GM19468 (cell line): Measurements from ENCODE around the gene ASB18.
"Not testable (repeated sequence)": the region's sequence is repeated elsewhere in the genome, so short reads cannot be mapped to it uniquely, and the experiment has no call there.

Experiments
- ATAC-seq: cut with Tn5 transposase; IDR thresholded peaks from one replicate; pipeline ENCODE4 v1.9.1; 2021; ENCODE audit warnings: mild to moderate bottlenecking, moderate library complexity, moderate number of reproducible peaks; ENCODE audit not compliant: unreplicated experiment; ENCODE audit errors: extremely low read depth

ASB18 gene, protein sequence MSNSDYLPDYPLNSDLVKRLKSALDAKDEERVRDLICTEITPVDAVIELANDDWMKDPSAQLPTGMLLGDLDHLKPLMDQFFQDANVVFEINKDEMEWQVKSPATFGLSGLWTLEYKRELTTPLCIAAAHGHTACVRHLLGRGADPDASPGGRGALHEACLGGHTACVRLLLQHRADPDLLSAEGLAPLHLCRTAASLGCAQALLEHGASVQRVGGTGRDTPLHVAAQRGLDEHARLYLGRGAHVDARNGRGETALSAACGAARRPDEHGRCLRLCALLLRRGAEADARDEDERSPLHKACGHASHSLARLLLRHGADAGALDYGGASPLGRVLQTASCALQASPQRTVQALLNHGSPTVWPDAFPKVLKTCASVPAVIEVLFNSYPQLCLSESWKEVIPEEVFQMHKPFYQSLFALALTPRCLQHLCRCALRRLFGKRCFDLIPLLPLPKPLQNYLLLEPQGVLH

DNA sequence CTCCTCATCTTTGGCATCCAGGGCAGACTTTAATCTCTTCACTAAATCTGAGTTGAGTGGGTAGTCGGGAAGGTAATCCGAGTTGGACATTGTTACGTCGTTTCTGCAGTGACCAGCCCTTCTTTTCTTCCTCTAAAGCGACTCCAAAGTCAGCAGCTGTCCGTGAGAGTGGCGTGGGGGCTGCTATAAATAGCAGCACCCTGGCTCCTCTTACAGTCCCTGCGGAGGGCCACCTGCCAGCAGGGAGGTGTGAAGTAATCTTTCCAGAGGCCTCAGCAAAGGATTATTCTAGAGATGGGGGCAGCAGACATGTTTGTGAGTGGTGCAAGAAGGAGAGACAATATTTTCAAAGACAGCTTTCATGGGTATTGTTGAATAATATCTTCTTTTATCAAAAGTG lies at the start of gene ASB18:
TSS of gene ASB18 (minus strand) at position 151 of the 400 bp plus-strand sequence. CDS start at position 90, 61 bp downstream.
- ATAC-seq, result no peak

DNA sequence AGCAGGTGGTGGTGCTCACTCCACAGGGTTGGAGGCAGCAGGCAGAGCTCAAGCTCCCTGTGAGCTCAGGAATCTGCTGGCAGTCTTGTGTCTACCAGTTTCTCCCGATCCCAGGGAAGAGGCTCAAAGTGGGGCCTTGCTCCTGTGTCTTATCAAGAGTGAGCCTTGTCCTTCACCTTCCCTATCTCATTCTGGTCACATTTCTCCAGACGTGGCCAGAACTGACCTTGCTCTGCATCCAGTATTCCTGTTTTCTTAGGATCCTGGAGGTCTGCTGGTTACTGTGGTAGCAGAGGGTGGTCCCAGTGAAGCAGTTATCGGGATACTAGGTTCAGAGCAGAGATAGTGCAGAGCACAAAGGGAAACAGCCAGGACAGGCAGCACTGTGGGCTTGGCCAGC lies 47.1 kb upstream of the ASB18 start:
- ATAC-seq, result no peak

DNA sequence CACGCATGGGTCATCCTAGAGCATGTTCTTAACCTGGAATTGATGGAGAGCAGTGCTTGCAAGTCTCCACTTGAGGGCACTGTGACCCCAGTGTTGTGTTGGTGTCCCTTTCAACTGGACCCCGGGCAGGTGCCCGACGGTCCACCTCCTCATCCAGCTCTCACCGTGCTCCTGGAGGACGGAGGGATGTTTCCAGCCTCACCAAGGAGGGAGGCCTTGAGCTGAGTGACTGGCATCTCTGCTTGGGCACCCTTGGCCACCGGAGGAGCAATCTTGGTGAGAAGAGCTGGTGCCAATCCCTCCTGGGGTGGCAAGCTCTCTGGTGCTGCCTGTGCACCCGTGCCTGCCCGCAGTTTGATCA lies 45.4 kb upstream of the ASB18 start:
- no peak for ATAC-seq

DNA sequence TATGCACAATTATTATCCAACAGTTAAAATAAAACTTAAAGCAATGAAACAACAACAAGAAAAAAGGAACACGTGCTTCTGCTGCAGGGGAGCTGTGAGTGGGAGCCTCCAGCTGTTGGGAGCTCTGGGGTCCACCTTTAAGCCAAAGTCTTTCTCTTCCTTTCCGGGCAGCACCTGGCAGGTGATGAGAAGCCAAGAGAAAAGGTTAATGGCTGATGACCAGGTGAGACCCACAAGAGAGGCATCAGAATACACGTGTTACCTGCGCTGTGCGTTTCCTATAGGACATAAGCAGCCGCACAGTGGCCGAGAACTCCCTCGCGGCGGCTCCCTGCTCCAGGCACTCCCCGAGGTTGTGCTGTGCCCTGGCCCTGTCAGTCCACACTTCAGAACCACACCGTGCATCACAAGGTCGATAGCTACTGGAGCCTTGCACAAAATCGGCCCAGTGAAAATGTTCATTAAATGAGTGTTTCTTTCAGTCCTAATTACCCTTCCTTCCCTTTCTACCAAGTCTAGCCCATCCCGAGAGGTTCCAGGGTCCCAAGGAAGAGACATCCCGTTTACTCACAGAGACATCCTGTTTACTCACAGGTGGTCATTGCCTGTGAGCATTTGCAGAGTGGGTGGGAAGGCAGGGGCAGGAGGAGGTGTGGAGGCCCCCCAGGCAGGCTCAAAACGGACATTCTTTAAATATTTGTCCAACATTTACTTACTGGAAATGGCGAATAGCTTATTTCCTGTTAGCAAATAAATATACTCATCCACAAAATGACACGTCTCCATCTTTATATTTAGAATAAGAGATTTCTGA lies 44.9 kb upstream of the ASB18 start:
- no peak for ATAC-seq

DNA sequence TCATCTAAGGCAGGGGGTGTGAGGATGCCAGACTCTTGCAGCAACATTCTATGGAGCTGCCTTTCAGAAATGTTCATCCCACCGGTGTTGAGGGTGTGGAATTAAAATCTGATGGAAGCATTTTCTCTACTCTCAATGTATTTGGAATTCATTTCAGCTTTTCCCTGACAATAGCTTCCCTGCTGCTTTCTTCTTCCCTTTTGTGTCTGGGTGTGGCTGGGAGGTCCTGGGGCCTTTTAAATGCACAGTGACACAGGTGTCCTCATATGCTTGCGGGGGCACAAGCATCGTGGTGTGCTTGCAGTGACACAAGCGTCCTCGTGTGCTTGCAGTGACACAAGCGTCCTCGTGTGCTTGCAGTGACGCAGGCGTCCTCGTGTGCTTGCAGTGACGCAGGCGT lies 43.4 kb upstream of the ASB18 start:
- no peak for ATAC-seq

DNA sequence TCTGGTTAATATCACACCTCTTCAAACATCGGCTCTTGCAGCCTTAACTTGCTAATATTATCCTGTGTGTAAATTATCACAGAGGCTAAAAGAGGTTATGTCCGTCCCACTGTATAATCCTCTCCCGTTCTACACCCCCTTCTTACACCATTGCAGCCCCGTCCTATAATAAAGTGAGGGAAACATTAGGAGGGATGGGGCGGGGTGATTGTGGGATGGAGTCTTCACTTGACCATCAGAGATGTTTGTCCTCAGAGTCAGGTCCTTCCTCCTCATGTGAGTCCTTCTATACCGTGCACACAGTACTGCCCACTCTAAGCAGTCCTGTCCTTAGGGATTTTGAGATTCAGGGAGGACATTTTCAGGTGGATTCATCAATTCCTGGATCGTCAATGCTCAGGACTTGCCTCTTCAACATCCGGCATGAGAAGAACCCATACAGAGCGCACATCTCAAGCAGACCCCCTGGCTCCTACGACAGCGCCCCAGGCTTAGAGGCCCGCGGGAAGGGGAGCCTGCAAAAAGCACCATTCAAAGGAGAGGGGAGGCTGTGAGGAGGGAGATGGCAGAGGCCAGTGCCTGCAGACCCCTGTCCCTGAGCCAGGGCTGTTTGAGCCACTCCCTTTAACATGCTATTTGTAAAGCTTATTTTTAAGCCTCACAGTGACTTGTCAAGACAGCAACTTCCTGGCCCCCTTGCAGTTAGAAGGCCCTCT lies 42.8 kb upstream of the ASB18 start:
- no peak for ATAC-seq

DNA sequence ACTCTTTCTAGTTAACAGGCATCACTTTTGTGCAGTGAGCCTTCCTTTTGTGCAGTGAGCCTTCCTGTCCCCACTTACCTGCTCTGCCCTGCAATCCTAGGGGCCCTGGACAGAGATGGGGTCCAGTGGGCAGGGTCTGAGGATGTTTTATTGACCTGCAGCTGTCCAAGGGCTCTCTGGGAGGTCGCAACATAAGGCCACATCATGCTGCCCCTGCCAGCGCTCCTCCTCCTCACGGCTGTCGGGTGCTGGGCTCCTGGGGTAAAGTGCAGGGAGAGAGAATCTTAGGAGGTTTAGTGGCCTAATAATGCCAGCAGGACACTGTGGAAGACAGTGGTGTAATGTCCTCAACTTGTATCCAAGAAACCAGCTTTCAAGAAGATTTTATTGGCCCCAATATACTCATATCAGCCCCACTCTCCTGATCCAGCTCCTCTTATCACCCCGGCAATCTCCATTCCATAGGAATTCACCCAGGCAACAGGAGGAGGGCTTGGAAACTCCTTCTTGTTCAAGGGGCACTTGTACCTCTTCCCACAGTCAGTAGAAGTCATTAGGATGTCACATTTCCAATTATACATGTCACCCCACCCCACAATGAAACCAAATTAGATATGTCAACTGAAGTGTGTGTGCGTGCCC lies 41.9 kb upstream of the ASB18 start:
- no peak for ATAC-seq

DNA sequence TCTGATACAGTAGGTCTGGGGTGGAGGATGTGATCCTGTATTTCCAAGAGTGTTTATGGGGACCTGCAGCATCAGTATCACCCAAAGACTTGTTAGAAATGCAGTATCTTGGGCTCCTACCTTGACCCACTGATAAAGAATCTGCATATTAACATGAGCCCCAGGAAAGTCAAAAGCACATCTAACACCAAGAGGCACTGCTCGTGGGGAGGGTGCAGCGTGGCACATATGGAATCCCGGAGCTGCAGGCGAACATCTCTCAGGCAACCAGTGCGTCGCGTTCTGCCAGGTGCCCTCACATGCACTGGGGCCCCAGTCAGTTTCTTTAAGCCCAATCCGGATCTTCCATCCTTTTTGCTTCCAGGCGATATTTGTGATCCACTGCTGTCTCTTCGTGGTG lies 41.3 kb upstream of the ASB18 start:
- no peak for ATAC-seq

DNA sequence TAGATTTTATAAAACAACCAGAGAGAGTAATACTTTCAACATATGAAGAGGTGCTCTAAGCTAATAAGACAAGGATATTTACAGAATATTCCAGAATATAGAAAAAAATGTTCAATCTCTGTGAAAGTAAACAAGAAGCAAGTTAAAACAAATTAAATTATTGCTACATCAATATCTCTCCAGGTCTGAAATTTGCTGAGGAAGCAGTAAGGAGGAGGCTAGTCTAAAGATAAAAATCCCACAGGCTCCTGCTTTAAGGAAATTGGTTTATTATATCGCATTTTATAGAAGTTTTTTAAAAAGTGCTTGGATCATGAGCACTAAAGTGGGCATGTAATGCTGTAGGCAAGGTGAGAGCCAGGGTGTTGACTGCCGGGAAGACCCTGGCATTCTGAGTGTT lies 39.7 kb upstream of the ASB18 start:
- no peak for ATAC-seq

DNA sequence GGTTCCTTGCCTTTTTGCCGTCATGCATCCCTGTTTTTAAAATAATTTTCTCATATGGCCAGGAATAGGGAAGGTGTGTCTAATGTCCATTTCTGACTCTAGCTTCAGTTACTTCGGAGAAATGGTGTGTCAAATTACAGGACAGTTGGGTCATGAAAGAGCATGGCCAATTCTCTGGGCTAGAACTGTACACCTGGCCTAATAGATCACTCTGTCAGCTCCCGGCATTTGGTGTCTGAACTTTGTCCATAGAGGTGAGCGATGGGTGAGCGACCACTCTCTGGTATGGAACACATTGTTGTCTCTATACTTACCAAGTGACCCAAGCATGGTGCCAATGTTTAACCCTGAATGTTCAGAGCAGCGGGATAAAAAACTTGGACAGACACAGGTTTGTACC lies 38.3 kb upstream of the ASB18 start:
- no peak for ATAC-seq

DNA sequence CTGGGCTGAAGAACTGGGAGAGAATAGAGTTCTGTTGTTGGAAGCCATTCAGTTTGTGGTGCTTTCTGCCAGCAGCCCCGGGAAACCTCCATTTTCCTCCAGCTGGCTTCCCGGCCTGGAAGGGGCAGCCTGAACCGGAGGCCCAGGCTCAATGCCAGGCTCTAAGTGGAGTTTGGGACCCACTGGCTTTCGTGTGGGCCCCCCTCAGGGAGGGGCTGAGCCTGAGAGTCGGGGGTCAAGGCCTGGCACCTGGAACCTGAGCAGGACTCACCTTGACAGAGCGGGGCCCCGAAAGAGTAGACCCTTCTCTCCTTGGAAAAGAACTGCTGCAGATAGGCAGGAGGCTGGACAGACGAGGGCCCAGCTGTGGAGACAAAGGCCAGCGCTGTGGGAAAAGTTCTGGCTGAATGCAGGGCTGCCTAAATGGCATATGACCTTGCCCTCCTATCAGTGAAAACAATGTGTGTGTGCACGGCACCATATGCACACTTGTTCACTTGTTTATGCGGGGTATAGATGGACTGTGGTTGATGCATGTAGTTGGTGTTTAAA lies 34.8 kb upstream of the ASB18 start:
- no peak for ATAC-seq

DNA sequence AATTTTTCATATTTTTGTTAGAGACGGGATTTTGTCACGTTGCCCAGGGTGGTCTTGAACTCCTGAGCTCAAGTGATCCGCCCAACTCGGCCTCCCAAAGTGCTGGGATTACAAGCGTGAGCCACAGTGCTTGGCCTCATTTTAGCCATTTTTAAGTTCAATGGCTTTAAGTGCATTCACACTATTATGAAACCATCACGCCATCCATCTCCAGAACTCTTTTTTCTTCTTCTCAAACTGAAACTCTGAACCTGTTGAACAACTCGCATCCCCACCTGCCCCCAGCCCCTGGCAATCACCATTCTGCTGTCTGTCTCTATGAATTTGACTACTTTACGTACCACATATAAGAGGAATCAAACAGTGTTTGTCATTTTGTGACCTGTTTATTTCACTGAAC lies 31.3 kb upstream of the ASB18 start:
- ATAC-seq, result no peak

DNA sequence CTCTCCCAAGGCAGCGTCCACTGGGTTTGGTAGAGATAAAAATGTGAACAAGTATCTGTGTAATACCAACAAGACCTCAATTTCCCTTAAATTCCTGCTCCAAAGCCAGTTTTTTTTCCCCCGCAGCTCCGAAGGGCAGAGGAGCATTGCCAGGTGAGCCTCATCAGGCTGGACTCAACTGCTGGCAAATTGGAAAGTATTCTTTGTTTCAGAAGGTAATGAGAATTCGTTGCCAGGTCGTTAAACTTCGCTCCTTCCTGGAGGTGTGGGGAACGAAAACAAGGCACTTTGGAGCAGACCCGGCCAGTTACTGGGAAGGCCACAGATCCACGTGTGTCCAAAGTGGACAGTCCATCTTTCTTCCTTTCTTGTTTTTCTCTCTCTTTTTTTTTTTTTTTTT lies 30.4 kb upstream of the ASB18 start:
- no peak for ATAC-seq

DNA sequence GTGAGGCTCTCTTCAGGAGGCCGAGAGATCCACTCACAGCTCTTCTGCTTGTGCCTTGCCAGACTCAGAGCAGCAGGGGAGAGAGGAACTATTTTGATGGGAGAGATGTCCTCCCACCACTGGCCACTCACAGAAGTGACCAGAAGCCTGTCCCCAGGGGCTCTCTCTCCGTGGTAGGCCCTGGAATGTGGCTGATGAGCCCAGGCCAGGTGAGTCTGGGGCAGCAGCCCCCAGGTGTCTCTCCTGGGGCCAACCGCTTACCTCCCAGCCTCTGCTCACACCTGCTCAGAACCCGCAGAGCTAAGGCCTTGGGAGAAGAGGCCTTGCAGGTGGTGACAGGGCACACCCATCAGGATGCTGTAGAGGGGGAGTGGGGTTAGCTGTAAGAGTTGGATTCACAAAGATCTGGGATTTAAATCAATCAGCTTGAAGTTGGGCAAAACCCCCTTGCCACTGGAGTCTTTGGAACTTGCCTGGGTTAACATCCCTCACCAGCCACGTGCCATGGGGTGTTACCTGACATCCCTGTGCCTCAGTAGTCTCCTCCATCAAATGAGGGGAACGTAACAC lies 29.1 kb upstream of the ASB18 start:
- ATAC-seq, result no peak

DNA sequence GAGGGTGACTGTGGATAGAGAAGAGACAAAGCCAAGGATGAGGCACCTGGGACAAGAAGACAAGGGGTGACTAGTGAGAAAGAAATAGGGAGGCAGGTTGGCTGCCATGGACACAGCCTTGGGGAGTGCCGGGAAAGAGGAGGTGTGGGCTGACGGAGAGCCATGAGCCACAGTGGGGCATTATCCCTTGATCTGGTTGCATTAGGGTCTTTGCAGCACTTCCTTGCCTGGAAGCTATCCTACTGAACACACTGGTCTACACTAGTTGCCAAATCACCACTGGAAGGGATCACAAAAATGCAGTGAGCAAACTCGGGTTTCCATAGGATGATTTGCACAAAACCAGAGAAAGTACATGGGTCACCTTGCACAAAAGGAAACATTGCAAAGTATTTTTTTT lies 27.7 kb upstream of the ASB18 start:
- no peak for ATAC-seq

DNA sequence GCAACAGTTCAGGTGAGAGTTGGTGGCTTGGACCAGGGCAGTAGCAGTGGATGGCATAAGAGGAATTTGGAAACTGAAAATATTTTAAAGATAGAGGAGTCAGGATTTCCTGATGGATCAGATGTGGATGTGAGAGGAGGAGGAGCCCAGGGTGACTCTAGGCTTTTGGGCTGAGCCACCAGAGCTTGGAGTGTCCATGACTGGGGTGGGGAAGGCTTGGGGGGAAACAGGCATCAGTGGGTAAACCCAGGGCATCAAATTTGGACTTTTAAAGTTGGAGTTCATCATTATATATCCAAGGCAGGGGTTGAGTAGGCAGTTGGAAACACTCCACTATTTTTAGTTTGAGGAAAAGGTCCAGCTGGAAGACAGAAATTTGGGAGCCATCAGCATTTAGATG lies 27.3 kb upstream of the ASB18 start:
- no peak for ATAC-seq

DNA sequence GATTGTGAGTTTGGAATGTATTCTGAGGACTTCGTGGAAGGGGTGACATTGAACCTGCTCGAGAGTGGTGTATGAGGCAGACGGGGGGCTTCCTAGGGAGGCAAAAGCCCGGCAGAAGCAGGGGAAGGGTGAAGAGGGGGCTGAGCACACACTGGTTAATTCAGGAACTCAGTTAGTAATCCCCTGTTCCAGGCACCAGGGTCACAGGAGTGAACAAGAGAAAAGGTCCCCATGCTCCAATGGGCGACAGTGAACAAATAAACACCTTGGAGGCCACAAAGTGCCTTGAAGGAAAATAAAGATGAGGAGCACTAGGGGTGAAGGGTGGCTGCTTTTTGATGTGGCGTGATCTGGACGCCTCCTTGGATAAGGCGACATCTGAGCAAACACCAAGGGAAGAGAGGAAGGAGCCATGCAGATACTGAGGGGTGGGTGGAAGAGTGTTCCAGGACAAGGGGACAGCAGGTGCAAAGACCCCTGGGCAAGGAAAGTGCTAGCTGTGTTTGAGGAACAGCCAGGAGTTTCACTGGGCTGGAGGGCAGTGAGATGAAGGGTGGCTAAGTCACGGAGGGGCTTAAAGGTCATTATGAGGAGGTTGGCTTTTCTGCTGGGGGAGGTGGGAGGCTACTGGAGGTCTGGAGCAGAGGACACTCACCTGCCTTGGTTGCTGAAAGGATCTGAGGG lies 26.7 kb upstream of the ASB18 start:
- ATAC-seq, result no peak

DNA sequence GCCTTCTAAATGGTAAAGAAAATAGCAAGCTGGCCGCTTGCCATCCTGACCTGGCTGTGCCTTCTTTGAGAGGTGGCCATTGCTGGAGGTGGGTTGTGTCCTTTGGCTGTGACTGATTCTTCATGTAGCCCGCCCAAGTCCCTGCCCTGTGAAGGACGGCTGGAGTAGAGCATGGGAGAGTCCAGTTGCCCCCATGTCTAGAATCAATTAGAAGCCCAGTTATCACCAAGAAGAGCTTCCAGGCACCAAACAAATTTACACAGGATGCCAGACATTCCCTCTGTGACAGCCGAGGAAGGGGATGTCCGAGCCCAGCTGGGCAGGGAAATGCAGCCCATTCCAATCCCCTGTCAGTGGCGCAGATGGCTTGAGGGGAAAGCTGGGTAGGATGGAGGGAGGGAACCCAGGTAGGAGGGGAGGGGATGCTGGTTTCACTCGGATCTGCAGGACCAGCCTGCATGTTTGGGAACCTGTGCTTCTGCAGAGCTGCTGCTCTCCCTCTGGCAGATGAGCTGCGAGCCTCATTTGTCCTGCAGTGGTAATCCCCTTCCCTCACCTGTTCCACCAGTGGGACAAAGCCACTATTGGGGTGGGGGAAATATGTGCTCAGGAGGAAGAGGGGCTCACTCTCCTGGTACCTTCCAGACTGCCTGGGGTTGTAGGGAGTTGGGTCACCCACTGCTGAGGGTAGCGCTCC lies 25.7 kb upstream of the ASB18 start:
- ATAC-seq, result no peak

DNA sequence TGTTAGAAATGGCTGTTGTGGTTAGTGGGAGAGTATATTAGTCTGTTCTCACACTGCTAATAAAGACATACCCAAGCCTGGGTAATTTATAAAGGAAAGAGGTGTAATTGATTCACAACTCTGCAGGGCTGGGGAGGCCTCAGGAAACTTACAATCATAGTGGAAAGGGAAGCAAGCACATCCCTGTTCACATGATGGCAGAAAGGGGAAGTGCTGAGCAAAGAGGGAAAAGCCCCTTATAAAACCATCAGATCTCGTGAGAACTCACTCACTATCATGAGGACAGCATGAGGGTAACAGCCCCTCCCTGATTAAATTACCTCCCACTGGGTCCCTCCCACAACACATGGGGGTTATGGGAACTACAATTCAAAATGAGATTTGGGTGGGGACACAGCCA lies 24.2 kb upstream of the ASB18 start:
- ATAC-seq, result not testable (repeated sequence)
